Fibroblast of villous mesenchyme (primary cell): Measurements from ENCODE around the gene MAML2. TPM values are rescaled to one million over a fixed set of nuclear protein-coding genes. Genes with fewer than 3 reads are reported as not detected.

Source experiments
- DNase-seq: peaks from one replicate; pipeline ENCODE4 v3.0.0-alpha.2; 2010; ENCODE audit warnings: low read depth
- H3K4me3 ChIP-seq: 2 replicates; pipeline ENCODE4 v1.5.1; 2011; ENCODE audit warnings: low read depth, mild to moderate bottlenecking, low read length
- CTCF ChIP-seq: IDR thresholded peaks from 2 replicates; pipeline ENCODE4 v1.5.1; 2012; ENCODE audit warnings: low read depth, mild to moderate bottlenecking, low read length; ENCODE audit not compliant: insufficient read depth
- total RNA-seq: library from RNA; depleted of rRNA; stranded (reverse); fragments of >200 nt; gene quantifications from 2 replicates; pipeline ENCODE4 v1.2.3, GENCODE V29; 2012

MAML2 gene
- total RNA-seq, 1 donor, result 30.7 TPM

- no peak for DNase-seq
- no peak overlapping the region for H3K4me3 ChIP-seq
- TF ChIP-seq CTCF, result no peak
Measured at GRCh38 chr11:96015906-96016565, 327.0 kb downstream of the MAML2 start.

DNA sequence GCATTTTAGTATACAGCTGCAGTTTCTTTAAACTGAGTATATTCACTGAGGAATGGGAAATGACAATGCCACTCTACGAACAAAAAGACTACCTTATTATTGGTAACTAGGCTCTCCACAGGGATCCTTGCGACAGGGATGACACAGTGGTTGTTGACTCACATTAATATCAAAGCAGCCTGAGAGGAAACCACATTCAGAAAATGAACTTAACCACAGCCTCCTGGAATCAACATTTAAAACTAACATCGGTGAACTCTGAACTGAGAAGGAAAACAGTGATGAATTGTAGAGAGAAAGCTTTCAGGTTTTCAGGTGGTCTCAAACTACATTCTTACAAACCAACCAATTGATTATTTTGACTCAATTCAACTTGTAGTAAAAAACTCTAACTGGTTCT is 328.8 kb downstream of the MAML2 start:
- no peak overlapping the region for H3K4me3 ChIP-seq
- TF ChIP-seq CTCF, result no peak
- DNase-seq, result peak; percentile 71

DNA sequence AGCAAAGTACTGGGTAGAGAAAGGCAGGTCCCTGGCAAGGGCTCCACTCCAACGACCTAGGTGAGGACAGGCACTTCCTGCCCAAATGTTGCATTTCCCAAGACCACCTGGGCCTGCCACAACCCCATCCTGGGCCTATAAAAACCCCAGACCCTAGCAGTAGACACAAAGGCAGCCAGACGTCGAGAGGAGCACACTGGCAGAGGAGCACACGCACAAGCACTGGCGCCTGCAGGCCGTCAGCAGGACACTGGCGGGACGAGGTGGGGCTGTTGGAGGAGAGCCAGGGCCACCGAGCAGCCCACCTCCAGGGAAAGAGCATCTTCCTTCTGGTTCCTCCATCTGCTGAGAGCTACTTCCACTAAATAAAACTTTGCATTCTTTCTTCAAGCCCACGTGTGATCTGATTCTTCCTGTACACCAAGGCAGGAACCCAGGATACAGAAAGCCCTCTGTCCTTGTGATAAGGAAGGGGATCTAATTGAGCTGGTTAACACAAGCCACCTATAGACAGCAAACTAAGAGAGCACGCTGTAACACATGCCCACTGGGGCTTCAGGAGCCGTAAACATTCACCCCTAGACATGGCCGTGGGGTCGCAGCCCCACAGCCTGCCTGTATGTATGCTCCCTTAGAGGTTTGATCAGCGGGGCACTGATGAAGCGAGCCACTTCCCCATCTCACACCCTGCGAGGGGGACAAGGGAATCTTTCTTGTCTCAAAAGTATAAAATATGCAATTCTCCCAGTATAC is 329.4 kb downstream of the MAML2 start:
- no peak overlapping the region for H3K4me3 ChIP-seq
- no peak for DNase-seq
- TF ChIP-seq CTCF, result no peak

DNA sequence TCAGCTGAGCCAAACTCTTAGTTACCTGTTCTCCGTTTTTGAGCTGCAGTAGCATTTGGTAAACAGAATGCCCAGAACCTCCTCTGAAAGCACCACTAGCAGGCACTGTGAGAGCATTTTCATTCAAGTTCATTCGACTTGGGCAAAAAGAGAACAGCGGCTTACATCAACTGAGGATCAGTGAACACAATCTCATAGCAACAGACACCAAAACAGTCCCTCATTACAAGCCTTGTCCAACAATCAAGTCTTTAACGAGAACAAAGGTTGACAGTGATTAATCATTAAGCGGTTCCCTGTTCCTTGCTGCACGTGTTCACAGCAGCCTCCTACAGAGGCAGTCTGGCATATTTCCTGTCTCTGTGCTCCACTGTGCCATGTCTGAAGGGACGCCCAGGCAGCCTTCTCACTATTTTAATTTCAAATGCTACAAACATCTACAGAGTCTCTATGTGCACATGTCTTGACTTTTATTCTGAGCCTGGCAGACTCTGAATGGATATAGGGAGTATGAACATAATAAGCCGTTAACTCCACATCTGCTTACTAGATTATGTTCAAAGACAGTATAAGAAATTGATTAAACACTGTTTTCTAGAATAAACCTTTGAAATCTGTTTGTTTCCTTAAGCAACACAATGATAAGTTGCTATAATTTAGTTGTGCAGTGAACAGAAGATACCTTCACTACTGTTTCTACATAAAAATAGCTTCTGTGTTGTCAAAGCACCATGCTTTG is 330.7 kb downstream of the MAML2 start:
- H3K4me3 ChIP-seq, result no peak overlapping the region
- DNase-seq, result peak; percentile 79
- TF ChIP-seq CTCF, result peak; percentile 56

DNA sequence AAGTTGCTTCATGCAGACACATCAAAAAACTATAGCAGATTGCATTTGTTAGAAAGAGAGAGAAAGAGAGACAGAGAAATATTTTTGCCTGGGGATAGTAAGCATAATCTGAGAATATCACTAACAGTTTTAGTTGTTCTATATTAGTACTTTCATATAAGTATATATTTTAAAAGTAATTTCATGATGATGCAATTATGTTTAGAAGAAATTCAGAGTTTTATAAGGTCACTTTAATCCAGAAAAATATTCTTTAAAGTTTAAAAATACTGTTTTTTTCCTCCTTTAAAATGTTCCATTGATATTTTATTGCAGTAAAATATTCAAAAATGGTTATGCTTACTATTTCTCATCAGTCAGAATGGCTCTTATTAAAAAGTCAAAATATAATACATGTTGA is 332.3 kb downstream of the MAML2 start:
- no peak for DNase-seq
- TF ChIP-seq CTCF, result no peak
- no peak overlapping the region for H3K4me3 ChIP-seq

GRCh38 chr11:96008161-96008720 is 334.8 kb downstream of the MAML2 start:
- no peak overlapping the region for H3K4me3 ChIP-seq
- no peak for TF ChIP-seq CTCF
- peak; percentile 92 for DNase-seq
